Ammon's horn (tissue), 1 donor: Measurements from ENCODE around the gene ZNF674.
"Not testable (repeated sequence)": the region's sequence is repeated elsewhere in the genome, so short reads cannot be mapped to it uniquely, and the experiment has no call there.

ENCODE experiments used
- DNase-seq: peaks from one replicate; pipeline ENCODE4 v3.0.0-alpha.2; 2016; ENCODE audit warnings: low spot score

The ZNF674 gene

DNA sequence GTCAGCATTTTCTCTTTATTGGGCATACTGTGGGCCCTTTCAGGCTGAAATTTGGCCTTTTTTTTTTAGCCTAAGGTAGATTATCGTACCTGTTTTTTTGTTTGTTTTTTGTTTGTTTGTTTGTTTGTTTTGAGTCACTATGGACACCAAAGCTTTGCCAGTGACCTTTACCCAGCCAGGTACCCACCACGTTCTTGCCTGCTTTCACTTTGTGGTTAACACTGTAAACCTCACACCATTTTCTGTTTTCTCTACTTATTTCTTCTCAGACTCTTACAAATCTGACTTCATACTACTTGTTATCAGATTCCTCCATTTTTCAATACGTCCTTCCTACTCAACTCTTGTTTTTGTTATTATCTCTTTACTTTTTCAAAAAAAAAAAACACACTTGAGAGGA is 81.5 kb downstream of the ZNF674 start:
- DNase-seq: no peak

DNA sequence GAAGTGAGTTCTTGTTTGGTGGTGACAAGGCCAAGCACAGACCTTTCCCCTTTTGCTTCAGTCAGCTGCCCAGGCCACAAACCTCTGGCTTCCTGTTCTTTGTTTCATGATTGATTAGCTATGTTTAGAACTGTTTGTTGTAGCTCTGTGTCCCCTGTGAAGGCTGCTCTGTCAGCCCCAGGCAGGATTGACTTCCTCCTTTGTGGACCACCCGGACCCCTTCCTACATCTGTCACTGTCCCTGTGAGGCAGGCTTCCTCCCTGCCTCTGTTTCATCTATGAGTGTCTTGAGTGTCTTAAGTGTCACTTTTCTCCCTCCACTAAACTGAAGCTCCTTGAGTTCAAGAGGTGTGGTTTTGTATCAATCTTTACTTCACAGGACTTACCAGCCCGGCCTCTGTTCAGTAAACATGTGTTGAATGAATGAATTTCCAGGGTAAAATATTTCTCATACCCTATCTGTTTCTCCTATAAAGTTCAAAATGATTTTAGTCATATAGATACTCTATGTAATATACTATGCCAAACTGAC is 83.5 kb downstream of the ZNF674 start:
- DNase-seq: no peak

DNA sequence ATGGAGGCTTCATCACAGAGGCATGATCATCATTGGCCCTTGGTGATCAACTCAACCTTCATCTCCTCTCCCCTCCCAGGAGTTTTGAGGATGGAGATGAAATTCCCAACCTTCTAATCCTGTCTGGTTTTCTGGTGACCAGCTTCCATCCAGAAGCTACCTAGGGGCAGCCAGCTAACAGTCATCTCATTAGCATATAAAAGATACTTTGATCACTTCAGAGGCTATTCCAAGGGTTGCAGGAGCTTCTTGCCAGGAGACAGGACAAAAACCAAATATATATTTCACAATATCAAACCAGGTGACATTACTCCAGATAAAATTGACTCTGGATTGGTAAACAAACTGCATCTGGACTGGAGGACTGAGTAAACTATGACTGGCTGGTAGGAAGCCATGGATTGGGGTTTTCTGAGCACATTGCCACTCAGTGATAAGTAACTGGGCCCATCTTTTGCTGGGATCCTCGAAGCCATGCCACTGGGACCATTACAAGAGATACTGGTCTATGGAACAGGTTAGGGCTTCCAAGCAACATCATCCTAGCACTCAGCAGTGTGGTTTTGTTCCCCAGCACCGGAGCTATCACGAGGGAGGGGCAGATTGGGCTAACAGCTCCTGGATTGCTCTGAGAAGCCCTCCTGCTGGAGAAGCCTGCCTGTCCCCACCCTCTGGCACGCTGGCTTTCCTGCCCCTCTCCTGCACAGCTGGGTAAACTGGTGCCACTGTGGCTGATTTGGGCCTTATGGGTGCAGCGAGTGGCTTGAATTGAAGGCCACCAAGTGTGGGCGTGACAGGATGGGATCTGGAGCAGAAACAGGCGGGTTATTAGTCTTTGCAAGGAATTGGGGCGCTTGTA is 84.2 kb downstream of the ZNF674 start:
- not testable (repeated sequence) for DNase-seq

DNA sequence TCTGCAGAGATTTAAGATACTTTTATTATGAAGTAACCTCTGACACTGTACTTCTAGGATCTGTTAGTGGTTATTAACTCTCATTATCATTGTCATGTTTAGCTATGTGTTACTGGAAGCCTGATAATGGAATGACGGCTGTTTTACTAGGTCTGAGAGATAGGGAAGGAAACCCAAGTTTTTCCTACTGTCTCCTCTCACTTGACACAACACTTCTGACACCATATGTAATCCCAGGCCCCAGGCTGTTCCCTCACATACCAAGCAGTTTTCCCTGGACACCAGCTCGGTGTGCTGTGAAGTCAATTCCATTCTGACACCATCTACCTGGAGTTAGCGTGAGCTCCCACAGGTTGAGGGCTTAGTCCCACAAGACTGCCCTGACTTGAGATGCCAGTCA is 85.6 kb downstream of the ZNF674 start:
- no peak for DNase-seq

DNA sequence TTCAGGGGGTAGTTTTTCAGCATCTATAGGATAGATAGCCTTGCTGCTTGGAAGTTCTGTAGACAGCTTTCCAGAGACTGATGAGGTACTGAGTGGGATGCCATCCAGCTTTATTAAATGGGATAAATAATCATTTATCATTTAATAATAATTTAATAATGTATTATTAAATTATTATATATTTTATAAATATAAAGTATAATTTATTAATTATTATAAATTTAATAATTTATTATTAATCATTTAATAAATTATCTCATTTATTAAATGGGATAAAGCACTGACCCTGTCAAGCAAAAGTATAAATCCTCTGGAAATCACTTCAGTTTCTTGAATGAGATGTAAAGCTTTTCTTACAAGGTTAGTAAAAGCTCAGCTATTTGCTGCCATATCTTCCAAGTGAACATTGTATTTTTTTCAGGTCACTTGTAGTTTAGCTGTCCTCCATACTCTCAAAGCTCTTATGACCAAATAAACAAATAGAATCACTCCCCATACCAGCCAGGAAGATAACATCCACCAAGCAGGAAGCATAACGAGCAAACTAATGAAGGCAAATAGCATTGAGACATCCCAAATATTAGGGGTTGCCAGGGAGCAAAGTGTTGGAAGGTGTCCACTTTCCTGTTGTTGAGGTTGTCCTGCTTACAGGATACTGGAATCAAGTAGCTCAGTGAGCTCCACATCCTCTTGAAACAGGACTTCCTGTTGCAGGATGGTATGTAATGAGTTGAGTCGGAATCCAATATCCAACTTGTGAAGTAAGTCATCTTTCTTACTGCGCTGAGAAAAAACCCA is 88.9 kb downstream of the ZNF674 start:
- DNase-seq: no peak
